ENCODE measurements around the gene GLI1. TPM values are rescaled to one million over a fixed set of nuclear protein-coding genes. Genes with fewer than 3 reads are reported as not detected.

The GLI1 gene
- total RNA-seq, 1 experiment from 2014 or later = 6.4 TPM

DNA sequence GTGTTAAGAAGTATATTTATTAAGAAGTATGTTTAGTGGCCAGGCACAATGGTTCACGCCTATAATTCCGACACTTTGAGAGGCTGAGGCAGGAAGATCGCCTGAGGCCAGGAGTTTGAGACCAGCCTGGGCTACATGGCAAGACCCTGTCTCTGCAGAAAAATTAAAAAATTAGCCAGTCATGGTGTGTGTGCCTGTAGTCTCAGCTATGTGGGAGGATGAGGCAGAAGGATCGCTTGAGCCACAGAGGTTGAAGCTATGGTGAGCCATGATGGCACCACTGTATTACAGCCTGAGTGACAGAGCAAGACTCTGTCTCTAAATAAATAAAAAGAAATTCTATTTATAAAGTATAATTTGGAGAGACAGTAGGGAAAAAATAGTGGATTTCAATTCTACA lies 49.1 kb upstream of the GLI1 start:
- no peaks in the 10 kb centered on the region for H3K36me3 ChIP-seq (ENCODE audit: control insufficient read depth in 1 of 2, insufficient read depth in 2 of 2, low read length in 2 of 2)
- intact Hi-C loops (cut with micrococcal nuclease) = no loop called here

More for the DNA sequence above, 49.1 kb upstream of the GLI1 start:
- ChIA-PET RAD21 (ENCODE audit: low non-redundant PET in 1 of 2, low total read pairs in 2 of 2, uncharacterized antibody in 2 of 2, unreplicated experiment in 2 of 2) (no interaction called here), POLR2A (interaction anchor here (1.1 kb wide), 1 partner anchor 9 kb away, joined by 3 read pairs; no protein-coding TSS in a partner anchor), CTCF (interaction anchor here (0.8 kb wide), 1 partner anchor 9 kb away, joined by 3 read pairs; no protein-coding TSS in a partner anchor)
- Histone ChIP-seq H3K4me2 (ENCODE audit: low read length) (no peak overlapping the region), H3K27ac (ENCODE audit: low read depth, low read length) (no peak overlapping the region), H3K9ac (ENCODE audit: low read length) (no peak overlapping the region), H3K79me2 (ENCODE audit: insufficient read depth, low read length) (no peaks in the 10 kb centered on the region; the same call in 1 of the 2 replicates), H3K9me2 (ENCODE audit: insufficient read depth) (no peaks in the 10 kb centered on the region), H2AFZ (ENCODE audit: low read depth, low read length, poor library complexity, severe bottlenecking) (no peak overlapping the region), H3K27me3 (ENCODE audit: insufficient read depth, low read length) (no peaks in the 10 kb centered on the region), H3K4me1 (ENCODE audit: control insufficient read depth in 1 of 2, insufficient read depth in 2 of 2, low read length in 2 of 2) (no peaks in the 10 kb centered on the region), H3K4me3 (replicated peaks in 1 of 2; ENCODE audit: low read depth in 1 of 2, low read length in 2 of 2) (no peak overlapping the region), H4K20me1 (ENCODE audit: insufficient read depth) (peaks cover 5% of the 10 kb centered on the region; the same call in 1 of the 2 replicates), H3K9me3 (ENCODE audit: control insufficient read depth in 1 of 2, insufficient read depth in 1 of 2, low read depth in 1 of 2, low read length in 2 of 2) (no peaks in the 10 kb centered on the region)
- ATAC-seq = no peak
- no TSS peak for BruUV-seq (replicated peaks)
- TF ChIP-seq, protein P1, sequence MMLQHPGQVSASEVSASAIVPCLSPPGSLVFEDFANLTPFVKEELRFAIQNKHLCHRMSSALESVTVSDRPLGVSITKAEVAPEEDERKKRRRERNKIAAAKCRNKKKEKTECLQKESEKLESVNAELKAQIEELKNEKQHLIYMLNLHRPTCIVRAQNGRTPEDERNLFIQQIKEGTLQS (IDR thresholded peaks at IDR 0.05) = no peak
- TF ChIP-seq ELF1 (IDR thresholded peaks at IDR 0.05; ENCODE audit: borderline replicate concordance, low read depth) (no peak), ZNF274 (IDR thresholded peaks at IDR 0.05; ENCODE audit: low read depth, low read length) (no peak), EZH2phosphoT487 (IDR thresholded peaks at IDR 0.05; ENCODE audit: borderline replicate concordance) (no peak), RAD21 (IDR thresholded peaks at IDR 0.05; ENCODE audit: low read depth) (no peak), FOSL1 (IDR thresholded peaks at IDR 0.05; ENCODE audit: low read depth) (no peak), EZH2 (IDR thresholded peaks at IDR 0.05) (no peak), POLR2AphosphoS5 (IDR thresholded peaks at IDR 0.05; ENCODE audit: low read depth, low read length) (no peak), SP1 (IDR thresholded peaks at IDR 0.05; ENCODE audit: low read depth) (no peak), SRF (IDR thresholded peaks at IDR 0.05; ENCODE audit: low read depth) (no peak), SIN3A (IDR thresholded peaks at IDR 0.05; ENCODE audit: low read depth) (no peak)
- TF ChIP-seq, protein P2, sequence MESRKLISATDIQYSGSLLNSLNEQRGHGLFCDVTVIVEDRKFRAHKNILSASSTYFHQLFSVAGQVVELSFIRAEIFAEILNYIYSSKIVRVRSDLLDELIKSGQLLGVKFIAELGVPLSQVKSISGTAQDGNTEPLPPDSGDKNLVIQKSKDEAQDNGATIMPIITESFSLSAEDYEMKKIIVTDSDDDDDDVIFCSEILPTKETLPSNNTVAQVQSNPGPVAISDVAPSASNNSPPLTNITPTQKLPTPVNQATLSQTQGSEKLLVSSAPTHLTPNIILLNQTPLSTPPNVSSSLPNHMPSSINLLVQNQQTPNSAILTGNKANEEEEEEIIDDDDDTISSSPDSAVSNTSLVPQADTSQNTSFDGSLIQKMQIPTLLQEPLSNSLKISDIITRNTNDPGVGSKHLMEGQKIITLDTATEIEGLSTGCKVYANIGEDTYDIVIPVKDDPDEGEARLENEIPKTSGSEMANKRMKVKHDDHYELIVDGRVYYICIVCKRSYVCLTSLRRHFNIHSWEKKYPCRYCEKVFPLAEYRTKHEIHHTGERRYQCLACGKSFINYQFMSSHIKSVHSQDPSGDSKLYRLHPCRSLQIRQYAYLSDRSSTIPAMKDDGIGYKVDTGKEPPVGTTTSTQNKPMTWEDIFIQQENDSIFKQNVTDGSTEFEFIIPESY (IDR thresholded peaks at IDR 0.05; ENCODE audit: extremely low read depth, insufficient replicate concordance, low read length) = no peak
- TF ChIP-seq, protein P3, sequence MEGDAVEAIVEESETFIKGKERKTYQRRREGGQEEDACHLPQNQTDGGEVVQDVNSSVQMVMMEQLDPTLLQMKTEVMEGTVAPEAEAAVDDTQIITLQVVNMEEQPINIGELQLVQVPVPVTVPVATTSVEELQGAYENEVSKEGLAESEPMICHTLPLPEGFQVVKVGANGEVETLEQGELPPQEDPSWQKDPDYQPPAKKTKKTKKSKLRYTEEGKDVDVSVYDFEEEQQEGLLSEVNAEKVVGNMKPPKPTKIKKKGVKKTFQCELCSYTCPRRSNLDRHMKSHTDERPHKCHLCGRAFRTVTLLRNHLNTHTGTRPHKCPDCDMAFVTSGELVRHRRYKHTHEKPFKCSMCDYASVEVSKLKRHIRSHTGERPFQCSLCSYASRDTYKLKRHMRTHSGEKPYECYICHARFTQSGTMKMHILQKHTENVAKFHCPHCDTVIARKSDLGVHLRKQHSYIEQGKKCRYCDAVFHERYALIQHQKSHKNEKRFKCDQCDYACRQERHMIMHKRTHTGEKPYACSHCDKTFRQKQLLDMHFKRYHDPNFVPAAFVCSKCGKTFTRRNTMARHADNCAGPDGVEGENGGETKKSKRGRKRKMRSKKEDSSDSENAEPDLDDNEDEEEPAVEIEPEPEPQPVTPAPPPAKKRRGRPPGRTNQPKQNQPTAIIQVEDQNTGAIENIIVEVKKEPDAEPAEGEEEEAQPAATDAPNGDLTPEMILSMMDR (IDR thresholded peaks at IDR 0.05 in 2 of 3, conservative IDR thresholded peaks at IDR 0.05 in 1 of 3; ENCODE audit: borderline replicate concordance in 1 of 3, insufficient read depth in 1 of 3, low read depth in 2 of 3, low read length in 2 of 3) = no peak
- TF ChIP-seq, protein P4, sequence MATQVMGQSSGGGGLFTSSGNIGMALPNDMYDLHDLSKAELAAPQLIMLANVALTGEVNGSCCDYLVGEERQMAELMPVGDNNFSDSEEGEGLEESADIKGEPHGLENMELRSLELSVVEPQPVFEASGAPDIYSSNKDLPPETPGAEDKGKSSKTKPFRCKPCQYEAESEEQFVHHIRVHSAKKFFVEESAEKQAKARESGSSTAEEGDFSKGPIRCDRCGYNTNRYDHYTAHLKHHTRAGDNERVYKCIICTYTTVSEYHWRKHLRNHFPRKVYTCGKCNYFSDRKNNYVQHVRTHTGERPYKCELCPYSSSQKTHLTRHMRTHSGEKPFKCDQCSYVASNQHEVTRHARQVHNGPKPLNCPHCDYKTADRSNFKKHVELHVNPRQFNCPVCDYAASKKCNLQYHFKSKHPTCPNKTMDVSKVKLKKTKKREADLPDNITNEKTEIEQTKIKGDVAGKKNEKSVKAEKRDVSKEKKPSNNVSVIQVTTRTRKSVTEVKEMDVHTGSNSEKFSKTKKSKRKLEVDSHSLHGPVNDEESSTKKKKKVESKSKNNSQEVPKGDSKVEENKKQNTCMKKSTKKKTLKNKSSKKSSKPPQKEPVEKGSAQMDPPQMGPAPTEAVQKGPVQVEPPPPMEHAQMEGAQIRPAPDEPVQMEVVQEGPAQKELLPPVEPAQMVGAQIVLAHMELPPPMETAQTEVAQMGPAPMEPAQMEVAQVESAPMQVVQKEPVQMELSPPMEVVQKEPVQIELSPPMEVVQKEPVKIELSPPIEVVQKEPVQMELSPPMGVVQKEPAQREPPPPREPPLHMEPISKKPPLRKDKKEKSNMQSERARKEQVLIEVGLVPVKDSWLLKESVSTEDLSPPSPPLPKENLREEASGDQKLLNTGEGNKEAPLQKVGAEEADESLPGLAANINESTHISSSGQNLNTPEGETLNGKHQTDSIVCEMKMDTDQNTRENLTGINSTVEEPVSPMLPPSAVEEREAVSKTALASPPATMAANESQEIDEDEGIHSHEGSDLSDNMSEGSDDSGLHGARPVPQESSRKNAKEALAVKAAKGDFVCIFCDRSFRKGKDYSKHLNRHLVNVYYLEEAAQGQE (IDR thresholded peaks at IDR 0.05; ENCODE audit: low read depth) = no peak
- no peak for DNase-seq (ENCODE audit: low read depth, low spot score)

All from HCT116 (cell line).